ENCODE measurements around the gene TGFB2.

TGFB2 gene

DNA sequence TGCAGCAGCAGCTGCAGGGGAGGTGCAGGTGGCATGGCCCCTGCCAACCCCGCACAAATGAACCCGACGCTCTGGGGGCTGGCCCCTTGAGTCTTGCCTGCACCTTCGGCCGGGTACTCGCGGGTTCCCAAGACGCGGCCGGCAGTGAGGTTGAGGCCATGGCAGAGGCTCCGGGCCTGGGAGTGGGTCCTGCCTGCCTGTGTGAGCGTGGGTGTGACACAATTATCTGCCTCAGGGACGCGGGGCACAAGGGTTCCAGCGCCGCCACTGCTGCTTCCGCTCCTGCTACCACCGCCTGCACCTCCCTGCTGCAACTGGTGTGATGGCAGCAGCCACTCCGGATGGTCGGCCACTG, 20.9 kb upstream of the TGFB2 start:
- in situ Hi-C loops (cut with HindIII; ENCODE audit: low pct_ligation_motif_present, low pct_unique_long_range_greater_than_20kb, low sequenced_read_pairs) = no loop called here
- DNase-seq = no peak

DNA sequence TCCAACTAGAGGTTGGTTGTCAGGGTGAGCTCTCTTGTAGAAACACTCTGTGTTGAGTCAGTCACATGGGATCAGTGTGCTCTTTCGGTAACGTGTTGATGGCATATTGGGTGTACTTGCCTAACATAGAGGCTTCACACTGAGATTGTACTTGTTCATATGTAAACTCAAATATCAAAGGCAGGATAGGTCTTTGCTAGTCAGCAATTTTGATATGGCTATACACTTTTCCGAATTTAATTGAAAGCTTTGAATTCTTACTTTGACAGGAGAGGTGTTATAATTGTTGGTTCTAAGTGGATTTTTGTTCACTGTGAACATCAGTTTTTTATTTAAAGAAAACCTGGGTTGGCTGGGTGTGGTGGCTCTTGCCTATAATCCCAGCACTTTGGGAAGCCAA, 16.4 kb upstream of the TGFB2 start:
- DNase-seq = no peak
- in situ Hi-C loops (cut with HindIII; ENCODE audit: low pct_ligation_motif_present, low pct_unique_long_range_greater_than_20kb, low sequenced_read_pairs) = no loop called here

DNA sequence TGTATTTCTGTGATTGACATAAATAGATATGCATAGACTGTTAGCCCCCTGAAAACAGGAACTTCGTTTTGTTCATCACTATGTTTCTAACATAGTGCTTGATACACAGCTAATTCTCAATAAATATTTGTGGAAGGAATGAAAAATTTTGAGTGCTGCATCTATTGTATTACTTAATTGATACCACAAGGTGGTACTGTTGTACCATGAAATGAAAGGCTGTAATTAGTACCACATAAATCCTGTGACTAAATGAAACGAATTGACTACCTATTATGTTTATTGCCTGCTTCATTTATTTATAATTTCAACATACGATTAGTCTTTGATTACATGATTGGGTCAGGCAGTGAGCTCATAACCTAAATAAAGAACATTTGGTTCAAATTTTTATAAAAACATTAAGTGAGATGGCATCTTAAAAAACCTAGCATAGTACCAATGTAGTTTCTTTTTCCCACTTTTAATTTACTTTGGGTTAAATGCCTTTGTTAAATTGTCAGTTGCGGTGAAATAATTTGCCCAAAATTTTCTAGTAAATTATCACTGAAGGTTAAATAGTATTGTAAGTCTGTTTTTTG, 15.0 kb upstream of the TGFB2 start:
- in situ Hi-C loops (cut with HindIII; ENCODE audit: low pct_ligation_motif_present, low pct_unique_long_range_greater_than_20kb, low sequenced_read_pairs) = no loop called here
- DNase-seq = peak; percentile 54

DNA sequence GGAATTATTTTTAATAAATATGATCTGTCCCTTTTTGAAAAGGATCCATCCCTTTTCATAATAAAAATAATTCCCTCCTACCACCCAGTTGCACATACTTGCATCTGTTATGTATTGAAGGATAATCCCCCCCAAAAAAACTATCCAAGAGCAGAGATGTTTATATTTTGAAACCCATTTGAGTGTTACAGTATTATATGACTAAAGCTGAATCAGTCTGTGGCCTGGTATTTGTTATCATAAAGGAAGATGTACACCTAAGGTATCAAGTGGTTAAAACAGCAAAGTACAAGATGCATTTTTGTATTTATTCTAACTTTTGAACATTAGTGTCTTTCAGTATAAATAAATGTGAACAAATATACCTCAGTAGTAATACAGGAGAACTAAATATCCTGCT, 12.7 kb upstream of the TGFB2 start:
- no peak for DNase-seq
- in situ Hi-C loops (cut with HindIII; ENCODE audit: low pct_ligation_motif_present, low pct_unique_long_range_greater_than_20kb, low sequenced_read_pairs) = no loop called here

DNA sequence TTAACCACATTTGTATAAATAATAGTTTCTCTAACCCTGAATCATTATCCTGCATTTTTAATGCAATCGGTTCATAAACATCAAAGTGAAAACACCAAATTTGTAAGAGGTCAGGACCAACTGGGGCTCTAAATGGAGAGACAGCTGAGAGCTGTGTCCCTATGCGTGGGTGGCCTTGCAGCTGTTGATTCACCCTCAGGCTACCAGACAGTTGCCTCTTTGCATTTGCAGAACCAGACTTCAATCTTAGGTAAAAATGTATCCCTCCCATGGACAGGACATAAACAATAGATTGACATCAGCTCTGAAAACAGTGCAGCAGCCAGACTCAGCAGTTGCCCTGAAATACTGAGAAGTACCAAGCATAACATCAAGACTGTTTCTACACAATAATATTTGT, 8.8 kb upstream of the TGFB2 start:
- in situ Hi-C loops (cut with HindIII; ENCODE audit: low pct_ligation_motif_present, low pct_unique_long_range_greater_than_20kb, low sequenced_read_pairs) = no loop called here

DNA sequence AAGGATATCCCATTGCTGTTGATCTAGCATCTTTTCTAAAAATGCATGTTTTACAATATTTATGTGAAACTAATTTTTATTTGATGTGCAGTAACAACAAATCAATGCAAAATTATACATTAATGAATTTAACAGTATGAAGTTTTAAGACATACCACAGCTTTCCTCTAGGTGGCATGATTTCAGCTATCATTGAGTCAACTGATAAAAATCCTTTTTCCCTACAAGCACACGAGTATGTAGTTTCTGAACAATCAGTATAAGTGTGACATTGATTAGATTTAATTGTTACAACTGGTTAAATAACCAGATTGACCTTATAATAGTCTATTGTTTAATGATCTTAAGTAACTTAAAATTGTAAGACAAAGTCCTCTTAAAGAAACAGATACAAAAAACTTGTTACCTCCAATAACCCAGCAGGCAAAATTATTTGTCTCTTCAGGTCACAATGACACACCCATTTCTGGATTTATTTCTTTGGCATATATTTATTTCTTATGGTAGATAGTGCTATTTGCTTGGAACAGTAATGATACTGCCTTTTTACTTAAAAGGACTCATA, 5.8 kb upstream of the TGFB2 start:
- in situ Hi-C loops (cut with HindIII; ENCODE audit: low pct_ligation_motif_present, low pct_unique_long_range_greater_than_20kb, low sequenced_read_pairs) = no loop called here
- peak; percentile 64 for DNase-seq

More for the DNA sequence above, 8.8 kb upstream of the TGFB2 start:
- DNase-seq = no peak

DNA sequence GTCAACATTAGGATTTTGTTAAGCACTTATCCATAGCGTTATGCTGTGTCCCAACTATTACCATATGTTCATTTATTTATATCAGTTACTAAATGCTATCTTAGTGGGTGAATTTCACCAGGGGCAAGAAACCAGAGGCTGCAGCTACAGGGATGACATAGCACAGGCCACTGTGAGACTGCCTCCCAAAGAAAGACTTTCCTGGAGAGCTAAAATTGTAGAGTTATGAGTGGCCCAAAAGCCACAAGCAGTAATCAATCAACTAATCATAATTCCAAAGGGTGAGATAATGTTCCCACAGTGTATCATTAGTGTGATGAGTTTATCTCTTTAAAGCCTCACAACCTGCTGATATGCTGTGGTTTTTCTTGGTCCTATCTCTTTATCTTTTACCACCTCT, 3.8 kb upstream of the TGFB2 start:
- in situ Hi-C loops (cut with HindIII; ENCODE audit: low pct_ligation_motif_present, low pct_unique_long_range_greater_than_20kb, low sequenced_read_pairs) = no loop called here

DNA sequence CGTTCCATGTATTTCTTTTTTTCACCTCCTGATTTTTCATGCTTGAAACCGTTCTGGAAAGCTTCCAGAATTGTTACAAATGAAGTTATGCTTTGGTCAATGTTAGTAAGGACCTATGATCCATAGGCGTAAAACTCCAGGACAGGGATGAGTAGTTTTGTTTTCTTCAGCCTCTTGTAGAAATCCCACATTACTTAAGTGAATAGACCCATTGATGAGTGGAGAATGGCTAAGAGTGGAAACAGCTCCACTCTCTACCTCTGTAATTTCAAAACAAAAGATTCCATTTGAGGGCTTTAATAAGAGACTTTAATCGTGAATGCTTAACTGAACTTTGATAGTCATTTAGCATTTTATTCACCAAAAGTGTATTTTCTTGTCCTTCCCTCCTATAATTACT, 3.0 kb upstream of the TGFB2 start:
- DNase-seq = no peak
- in situ Hi-C loops (cut with HindIII; ENCODE audit: low pct_ligation_motif_present, low pct_unique_long_range_greater_than_20kb, low sequenced_read_pairs) = no loop called here

More for the DNA sequence above, 3.8 kb upstream of the TGFB2 start:
- DNase-seq = no peak

DNA sequence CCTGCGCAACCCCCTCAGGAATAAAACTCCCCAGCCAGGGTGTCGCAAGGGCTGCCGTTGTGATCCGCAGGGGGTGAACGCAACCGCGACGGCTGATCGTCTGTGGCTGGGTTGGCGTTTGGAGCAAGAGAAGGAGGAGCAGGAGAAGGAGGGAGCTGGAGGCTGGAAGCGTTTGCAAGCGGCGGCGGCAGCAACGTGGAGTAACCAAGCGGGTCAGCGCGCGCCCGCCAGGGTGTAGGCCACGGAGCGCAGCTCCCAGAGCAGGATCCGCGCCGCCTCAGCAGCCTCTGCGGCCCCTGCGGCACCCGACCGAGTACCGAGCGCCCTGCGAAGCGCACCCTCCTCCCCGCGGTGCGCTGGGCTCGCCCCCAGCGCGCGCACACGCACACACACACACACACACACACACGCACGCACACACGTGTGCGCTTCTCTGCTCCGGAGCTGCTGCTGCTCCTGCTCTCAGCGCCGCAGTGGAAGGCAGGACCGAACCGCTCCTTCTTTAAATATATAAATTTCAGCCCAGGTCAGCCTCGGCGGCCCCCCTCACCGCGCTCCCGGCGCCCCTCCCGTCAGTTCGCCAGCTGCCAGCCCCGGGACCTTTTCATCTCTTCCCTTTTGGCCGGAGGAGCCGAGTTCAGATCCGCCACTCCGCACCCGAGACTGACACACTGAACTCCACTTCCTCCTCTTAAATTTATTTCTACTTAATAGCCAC, 696 bp downstream of the TGFB2 start:
- in situ Hi-C loops (cut with HindIII; ENCODE audit: low pct_ligation_motif_present, low pct_unique_long_range_greater_than_20kb, low sequenced_read_pairs) = no loop called here
- DNase-seq = peak; percentile 71

DNA sequence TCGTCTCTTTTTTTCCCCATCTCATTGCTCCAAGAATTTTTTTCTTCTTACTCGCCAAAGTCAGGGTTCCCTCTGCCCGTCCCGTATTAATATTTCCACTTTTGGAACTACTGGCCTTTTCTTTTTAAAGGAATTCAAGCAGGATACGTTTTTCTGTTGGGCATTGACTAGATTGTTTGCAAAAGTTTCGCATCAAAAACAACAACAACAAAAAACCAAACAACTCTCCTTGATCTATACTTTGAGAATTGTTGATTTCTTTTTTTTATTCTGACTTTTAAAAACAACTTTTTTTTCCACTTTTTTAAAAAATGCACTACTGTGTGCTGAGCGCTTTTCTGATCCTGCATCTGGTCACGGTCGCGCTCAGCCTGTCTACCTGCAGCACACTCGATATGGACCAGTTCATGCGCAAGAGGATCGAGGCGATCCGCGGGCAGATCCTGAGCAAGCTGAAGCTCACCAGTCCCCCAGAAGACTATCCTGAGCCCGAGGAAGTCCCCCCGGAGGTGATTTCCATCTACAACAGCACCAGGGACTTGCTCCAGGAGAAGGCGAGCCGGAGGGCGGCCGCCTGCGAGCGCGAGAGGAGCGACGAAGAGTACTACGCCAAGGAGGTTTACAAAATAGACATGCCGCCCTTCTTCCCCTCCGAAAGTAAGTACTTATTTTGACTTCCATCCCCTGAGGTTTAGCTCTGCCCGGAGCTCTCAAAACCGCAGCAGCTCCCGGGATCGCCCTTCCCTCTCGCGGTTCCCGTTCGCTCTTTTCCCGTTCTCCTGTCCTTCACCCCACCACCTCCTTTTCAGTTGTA, 1.5 kb downstream of the TGFB2 start:
- DNase-seq = peak; percentile 42

DNA sequence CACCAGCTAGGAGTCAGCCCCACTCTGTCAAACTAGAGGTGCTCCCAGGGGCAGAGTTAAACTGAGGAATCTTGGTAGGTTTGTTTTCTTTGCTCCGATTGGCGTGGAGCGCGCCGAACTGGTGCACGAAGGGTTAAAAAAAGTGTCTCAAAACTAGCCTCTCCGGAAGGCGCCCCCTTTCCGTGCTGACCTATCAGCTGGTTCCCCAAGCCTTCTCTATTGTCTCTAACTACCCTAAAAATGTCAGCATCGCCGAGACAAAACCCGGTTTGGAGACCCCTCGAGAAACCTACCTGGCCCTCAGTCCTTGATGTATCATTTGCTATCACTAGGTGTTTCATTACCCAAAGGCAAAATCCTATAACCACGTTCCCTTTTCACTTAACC, 2.2 kb downstream of the TGFB2 start:
- peak; percentile 64 for DNase-seq
- in situ Hi-C loops (cut with HindIII; ENCODE audit: low pct_ligation_motif_present, low pct_unique_long_range_greater_than_20kb, low sequenced_read_pairs) = no loop called here

More for the DNA sequence above, 1.5 kb downstream of the TGFB2 start:
- in situ Hi-C loops (cut with HindIII; ENCODE audit: low pct_ligation_motif_present, low pct_unique_long_range_greater_than_20kb, low sequenced_read_pairs) = no loop called here

DNA sequence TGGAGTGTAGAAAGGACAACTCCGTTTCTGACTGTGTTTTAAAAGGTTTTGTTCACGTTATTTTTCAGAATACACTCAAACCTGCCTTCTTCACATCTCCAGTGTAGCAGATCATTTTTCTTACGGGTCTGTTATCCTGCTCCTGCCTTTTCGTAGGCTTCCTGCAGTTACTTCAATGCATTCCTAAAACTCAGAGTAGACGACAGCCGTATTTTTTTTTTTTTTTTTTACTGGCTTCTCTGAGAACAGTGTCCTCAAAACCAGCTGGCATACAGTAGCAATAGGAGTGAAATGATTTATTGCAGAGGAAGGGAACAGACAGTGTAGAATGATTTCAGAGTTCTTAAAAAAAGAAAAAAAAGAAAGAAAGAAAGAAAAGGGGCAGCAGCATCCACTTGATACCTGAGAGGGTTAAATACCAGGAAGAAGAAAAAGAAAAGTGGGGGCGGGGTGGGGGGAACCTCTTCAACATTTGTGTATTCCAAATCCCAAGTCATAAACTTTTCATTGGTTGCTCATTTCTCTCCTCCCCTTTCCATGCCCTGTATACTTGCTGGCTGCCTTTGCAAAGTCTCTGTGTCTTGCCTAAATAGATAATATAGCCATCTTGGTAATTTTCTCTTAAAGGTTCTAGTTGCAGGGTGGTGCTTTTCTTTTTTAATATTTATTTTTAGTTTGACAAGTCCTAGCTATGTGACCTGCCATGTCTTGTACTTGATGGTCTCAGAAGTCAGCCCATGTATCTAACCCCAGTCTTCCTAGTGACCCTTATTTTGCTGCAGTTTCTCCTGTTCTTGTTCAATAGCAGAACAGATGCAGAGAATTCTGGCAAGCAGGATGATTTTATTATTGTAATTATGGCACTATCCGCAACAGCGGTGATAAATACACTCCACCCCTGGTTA, 2.8 kb downstream of the TGFB2 start:
- DNase-seq = peak; percentile 82
- in situ Hi-C loops (cut with HindIII; ENCODE audit: low pct_ligation_motif_present, low pct_unique_long_range_greater_than_20kb, low sequenced_read_pairs) = no loop called here

DNA sequence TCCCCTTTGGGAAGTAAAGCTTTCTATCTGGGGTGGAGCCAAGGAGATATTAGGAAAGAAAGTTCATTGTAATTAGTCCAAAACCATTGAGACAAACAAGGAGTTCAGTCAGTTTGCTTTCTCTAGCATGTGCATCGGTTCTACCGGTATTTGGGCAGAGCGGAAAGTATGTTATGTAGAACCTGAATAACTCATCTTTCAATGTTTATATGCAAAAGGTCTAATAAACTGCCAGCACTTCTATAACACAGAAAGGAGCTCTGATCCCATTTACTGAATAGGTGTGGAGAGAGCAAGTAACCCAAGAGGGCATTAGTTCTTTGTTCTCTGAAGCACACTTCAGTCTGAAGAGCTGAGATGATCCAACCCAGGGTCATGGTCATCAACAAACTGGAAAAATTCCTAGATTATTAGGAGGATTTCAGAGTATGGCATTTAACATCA, 3.5 kb downstream of the TGFB2 start:
- DNase-seq = no peak

DNA sequence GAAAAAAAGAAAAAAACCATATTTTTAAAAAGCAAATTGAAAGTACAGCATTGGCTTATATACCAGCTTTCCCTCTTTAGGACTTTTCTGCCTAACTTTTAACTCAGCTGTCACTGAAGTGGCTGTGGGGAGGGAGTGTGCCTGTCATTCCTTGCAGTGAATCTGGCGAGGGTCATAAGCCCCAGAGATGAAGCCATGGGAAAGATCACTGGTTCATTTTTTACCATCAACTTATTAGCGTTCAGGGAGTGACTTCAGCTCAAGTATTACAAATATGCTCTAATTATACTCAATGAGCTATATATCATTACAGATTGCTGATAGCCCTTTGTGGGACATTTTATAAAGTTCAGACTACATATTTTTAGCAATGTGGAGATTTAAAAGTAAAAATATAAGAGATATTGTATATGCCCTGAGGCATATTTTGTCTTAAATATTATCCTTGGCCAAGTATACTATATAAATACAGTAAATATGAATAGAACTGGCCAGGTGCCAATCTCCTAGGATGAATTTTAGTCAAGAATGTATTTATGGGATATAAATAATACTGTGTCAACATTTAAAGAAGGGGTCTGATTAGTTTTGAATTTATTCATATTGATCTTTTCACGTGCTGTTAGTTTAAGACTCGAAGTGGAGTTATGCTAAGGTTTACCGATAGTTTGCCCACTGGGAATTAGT, 4.4 kb downstream of the TGFB2 start:
- DNase-seq = no peak
- in situ Hi-C loops (cut with HindIII; ENCODE audit: low pct_ligation_motif_present, low pct_unique_long_range_greater_than_20kb, low sequenced_read_pairs) = no loop called here

More for the DNA sequence above, 3.5 kb downstream of the TGFB2 start:
- in situ Hi-C loops (cut with HindIII; ENCODE audit: low pct_ligation_motif_present, low pct_unique_long_range_greater_than_20kb, low sequenced_read_pairs) = no loop called here

DNA sequence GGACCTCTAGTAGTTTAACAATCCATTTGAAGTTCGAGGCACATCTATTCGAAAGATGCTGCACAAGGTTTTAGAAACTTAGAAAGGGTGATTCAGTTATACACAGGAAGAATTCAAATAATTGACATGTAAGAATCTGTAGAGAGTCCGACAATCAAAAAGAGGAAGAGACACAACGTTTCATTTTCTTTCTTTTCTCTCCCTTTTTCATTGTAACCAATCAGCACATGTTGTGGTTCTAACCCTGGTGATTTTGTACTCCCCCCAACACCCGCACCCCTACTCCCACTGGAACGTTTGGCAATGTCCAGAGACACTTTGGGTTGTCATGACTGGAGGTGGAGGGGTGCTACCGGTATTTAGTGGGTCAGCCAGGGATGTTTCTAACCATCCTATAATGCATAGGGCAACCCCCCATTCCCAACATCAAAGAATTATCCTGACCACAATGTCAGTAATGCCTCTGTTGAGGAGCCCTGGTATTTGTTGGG, 4.9 kb downstream of the TGFB2 start:
- in situ Hi-C loops (cut with HindIII; ENCODE audit: low pct_ligation_motif_present, low pct_unique_long_range_greater_than_20kb, low sequenced_read_pairs) = no loop called here
- no peak for DNase-seq

DNA sequence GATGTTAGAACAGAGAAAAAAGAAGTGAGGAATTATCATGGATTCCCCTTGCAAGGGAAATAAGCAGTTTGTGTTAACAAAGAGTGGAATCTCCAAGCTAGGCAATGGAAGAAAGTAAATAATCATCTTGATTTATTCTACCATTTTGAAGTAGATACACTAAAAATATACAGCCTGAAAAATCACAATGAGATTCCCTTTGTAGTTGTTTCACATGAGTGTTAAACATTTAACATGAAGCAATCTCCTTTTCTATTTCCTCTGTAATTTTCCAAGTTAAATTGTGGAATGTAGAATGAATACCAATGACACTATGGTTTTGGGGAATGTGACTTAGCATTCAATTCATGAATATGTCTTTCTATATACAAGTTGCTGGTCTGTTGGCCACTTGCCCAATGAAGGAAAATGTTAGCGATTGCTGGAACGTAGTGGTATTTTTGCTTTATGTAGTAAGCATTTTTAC, 5.7 kb downstream of the TGFB2 start:
- no peak for DNase-seq
- in situ Hi-C loops (cut with HindIII; ENCODE audit: low pct_ligation_motif_present, low pct_unique_long_range_greater_than_20kb, low sequenced_read_pairs) = no loop called here

DNA sequence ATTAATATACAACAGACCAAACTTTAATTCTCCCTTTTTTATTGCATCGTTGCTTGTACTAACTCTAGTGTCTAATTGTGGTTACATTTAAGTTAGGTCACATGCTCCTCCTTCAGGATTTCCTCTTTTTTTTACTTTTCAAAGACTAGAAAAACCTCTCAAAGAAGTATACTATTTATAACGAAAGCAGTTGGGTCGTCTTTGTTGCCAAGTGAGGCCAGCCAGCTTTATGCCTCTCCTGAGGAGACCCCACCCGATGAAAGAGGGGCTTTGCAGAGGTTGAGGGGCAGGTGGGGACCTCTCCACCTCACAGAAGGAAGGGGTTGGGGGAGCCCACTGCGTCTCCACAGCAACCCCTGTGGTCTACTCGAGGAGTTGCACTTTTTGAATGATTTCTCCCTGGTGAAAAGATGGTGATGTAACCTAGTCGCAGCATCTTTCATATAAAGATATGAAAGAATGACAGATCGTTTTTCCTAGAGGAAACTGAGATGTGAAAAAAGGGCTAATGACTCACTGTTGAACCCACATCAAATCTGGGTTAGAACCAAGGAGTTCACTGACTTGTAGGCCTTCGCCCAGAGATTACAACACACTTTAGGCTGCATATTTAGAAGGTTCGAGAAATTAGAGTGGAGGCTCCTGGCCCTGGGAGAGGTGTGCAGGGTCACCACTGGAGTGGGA, 6.4 kb downstream of the TGFB2 start:
- peak; percentile 55 for DNase-seq
- in situ Hi-C loops (cut with HindIII; ENCODE audit: low pct_ligation_motif_present, low pct_unique_long_range_greater_than_20kb, low sequenced_read_pairs) = no loop called here
